ENCODE results near the gene CDC73. TPM values are rescaled to one million over a fixed set of nuclear protein-coding genes. Genes with fewer than 3 reads are reported as not detected.

Gene CDC73
- total RNA-seq, 1 experiment from 2014 or later, result 62.5 TPM

DNA sequence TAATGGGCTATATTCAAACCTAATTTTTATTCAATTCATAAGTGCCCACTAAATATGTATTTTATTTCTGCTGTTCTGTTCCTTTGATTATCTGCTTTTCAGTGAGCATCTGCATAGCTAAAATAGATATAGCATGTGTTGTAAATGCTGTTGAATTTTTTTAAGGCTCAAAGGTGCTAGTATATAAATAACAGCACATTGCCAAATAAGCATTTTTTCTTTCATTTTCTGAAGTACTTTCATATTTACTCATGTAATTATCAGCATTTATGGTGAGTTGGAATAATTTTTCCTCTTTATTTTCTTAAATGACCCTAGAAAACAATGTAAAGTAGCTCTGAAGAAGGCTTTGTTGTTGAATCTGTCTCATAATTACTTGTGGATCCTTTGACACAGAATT, 134.2 kb downstream of the CDC73 start:
- Histone ChIP-seq H3K79me2 (ENCODE audit: insufficient read depth, low read length) (no peaks in the 10 kb centered on the region), H4K91ac (ENCODE audit: insufficient read length, low read depth, low read length) (no peak overlapping the region), H2BK12ac (ENCODE audit: insufficient read length, low read depth, low read length) (no peak overlapping the region), H3K14ac (ENCODE audit: insufficient read depth, low read length) (no peak overlapping the region), H2AFZ (ENCODE audit: low read length) (no peak overlapping the region), H4K8ac (replicated peaks; ENCODE audit: insufficient read length, low read depth, low read length) (no peak overlapping the region), H3K23me2 (ENCODE audit: insufficient read length, low read depth, low read length, poor library complexity, severe bottlenecking) (no peaks in the 10 kb centered on the region), H4K20me1 (ENCODE audit: control insufficient read depth, insufficient read depth, insufficient read length) (no peaks in the 10 kb centered on the region), H3K4me1 (ENCODE audit: insufficient read depth, low read length) (no peaks in the 10 kb centered on the region; the same call in 1 of the 2 replicates), H3K56ac (ENCODE audit: insufficient read length, low read depth, low read length) (no peak overlapping the region), H3K18ac (ENCODE audit: insufficient read length, low read depth, low read length) (no peak overlapping the region), H3K27me3 (ENCODE audit: insufficient read depth, low read length) (no peaks in the 10 kb centered on the region), H3K9me3 (ENCODE audit: control insufficient read depth, low read depth, low read length) (no peaks in the 10 kb centered on the region), H3K4me2 (ENCODE audit: insufficient read depth, insufficient read length, low read length) (no peak overlapping the region), H2BK20ac (ENCODE audit: low read depth, low read length, poor library complexity, severe bottlenecking) (no peak overlapping the region), H2AK5ac (ENCODE audit: insufficient read length, low read length) (no peak overlapping the region), H2BK120ac (ENCODE audit: low read depth, low read length, poor library complexity, severe bottlenecking) (no peak overlapping the region), H3K9ac (ENCODE audit: extremely low read depth, insufficient read length, low read length) (no peak overlapping the region), H3K27ac (ENCODE audit: insufficient read length, low read depth, low read length) (no peak overlapping the region), H3K4ac (ENCODE audit: low read depth, low read length) (no peak overlapping the region), H3T11ph (ENCODE audit: low read length) (no peak overlapping the region), H3K23ac (ENCODE audit: insufficient read length, low read depth, low read length) (no peak overlapping the region), H2BK5ac (ENCODE audit: insufficient read length, low read length) (no peak overlapping the region), H2BK15ac (ENCODE audit: low read depth, low read length) (no peak overlapping the region), H4K5ac (ENCODE audit: insufficient read length, low read depth, low read length) (no peak overlapping the region), H3K79me1 (ENCODE audit: insufficient read depth, low read depth, low read length, poor library complexity, severe bottlenecking) (no peaks in the 10 kb centered on the region)
- DNase-seq, result no peak
- H3K27me3 Mint-ChIP-seq (ENCODE audit: low read depth), result no peaks in the 10 kb centered on the region
- H3K27ac Mint-ChIP-seq, result no peak overlapping the region
- no peaks in the 10 kb centered on the region for H3K9me3 Mint-ChIP-seq
- no peaks in the 10 kb centered on the region for H3K4me1 Mint-ChIP-seq
- no peak overlapping the region for H3K4me3 Mint-ChIP-seq
- H3K36me3 Mint-ChIP-seq (ENCODE audit: insufficient read depth in 1 of 3, low read depth in 3 of 3), result peaks cover 0 to 7% (median 0%) of the 10 kb centered on the region in 3 experiments; a peak in 1 of 7 replicates
- no peak for TF ChIP-seq CTCF (conservative IDR thresholded peaks at IDR 0.05)

Data from H9 (cell line).